HG03025 (cell line): ENCODE data around the gene IKZF5.

Source experiments
- ATAC-seq: cut with Tn5 transposase; IDR thresholded peaks from one replicate; pipeline ENCODE4 v1.9.1; 2021; ENCODE audit warnings: mild to moderate bottlenecking, moderate library complexity; ENCODE audit not compliant: unreplicated experiment, low FRiP score

The IKZF5 gene

GRCh38 chr10:123017421-123018165 is 9.0 kb upstream of the IKZF5 start:
- ATAC-seq = no peak

DNA sequence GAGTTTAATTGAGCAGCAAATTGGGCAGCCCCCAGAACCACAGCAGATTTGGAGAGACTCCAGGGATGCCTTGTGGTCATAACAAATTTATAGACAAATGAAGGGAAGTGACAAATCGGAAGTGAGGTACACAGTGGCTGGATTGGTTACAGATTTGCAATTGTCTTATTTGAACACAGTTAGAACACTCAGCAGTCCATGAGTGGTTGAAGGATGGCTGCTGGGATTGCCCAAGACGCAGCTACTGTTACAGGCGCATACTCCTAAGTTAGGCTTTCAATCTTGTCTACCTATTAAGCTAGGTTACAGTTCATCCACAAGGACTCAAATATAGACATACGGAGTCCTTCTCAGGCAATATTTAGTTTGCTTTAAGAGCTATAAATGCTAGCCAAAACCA is 7.6 kb upstream of the IKZF5 start:
- no peak for ATAC-seq

DNA sequence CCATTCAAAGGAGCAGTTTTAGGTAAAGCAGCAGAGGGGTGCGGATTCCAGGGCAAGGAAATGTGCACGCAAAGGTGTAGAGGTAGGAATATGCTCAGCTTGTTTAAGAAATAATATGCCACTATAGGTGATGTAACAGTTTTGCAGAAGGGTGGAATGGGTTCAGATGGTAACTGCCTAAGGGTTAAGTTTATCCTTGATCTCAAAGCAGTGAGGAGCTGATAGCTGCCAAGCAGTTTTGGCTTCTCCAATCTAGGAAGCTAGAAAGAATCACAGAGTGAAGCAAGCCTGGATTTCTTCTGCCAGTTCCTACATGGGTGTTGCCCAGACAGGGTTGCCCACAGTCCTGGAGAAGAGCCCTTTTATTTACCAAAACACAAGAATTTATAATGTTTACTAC is 6.2 kb upstream of the IKZF5 start:
- no peak for ATAC-seq

GRCh38 chr10:123013456-123014419 is 5.1 kb upstream of the IKZF5 start:
- ATAC-seq = no peak

DNA sequence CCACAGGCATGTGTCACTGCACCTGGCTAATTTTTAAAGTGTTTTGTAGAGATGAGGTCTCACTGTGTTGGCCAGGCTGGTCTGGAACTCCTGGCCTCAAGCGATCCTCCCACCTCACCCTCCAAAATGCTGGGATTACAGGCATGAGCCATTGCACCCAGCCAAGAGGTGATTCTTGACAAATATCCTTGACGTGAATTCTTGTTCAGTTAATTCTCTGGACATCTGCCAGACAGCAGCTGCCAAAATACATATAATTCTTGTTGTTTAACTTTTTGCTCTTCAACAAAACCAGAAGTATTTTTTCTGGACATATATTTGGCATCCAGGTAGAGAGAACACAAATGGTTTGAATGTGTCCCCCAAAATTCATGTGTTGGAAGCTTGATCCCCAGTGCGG is 3.4 kb upstream of the IKZF5 start:
- ATAC-seq = no peak

DNA sequence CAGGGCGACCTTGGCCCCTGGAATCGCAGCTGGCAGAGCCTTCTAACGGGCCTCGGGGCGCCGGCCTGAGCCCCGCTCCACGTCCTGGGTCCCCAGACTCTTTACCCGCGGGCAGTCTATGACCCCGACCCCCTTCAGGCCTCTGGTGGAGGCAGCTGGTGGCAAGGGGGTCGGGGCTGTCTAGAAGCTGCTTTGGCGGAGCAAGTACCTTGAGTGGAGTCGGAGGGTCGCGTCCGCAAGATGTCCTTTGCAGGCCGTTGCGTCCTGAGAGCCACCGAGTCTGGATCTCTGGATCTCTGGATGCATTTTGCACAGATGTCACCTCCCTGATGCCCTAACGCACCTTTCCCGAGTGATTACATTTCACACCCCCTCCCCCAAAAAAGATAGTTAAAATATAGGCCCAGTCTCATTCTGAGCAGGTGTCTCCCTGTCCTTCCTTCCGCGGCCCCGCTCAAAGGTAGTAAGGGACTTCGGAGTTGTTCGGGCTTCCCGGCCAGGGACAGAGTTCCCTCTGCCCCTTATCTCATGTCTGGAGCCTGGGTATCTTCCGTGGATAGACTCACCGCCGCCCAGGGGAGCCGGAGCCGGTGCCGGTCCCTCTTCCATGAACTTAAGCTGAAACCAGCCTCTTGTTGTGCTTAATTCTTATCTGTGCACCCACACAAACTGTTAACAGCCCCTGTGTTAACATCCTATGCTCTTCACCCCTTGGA is 668 bp upstream of the IKZF5 start:
- ATAC-seq = no peak

DNA sequence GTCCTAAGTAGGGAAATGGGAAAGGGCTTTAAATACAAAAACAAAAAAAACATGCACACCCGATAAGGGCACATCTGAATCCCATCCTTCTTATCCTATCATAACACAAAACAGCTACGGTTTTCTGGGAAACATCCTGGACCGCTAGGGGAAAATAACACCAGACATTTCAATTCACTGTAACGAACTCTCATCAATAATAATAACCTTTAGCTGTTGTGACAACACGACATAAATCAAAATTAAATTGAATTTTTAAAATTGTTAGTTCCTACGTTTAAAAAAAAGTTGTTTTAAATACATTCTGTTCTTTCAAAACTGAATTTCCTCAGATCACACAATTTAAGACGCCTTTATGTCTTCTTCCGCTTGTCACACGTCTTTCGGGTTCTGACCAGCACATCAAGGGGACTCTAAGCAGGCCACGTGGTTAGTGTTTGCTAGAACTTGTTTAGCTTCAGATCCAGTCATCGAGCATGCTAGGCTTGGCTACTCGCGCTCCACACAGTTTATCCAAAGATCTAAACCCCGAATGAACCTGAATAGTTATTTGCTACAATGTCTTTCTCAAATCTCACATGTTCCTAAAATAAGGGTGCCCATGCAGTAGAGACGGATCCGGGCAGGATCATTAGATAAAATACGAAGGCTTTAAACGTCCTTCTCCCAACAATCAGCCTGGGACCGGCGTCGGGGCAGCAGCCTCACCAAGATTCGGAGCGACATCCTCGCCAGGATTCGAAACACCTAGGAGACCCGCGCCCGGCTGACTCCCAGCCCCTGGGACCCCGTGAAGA is 839 bp downstream of the IKZF5 start:
- no peak for ATAC-seq

DNA sequence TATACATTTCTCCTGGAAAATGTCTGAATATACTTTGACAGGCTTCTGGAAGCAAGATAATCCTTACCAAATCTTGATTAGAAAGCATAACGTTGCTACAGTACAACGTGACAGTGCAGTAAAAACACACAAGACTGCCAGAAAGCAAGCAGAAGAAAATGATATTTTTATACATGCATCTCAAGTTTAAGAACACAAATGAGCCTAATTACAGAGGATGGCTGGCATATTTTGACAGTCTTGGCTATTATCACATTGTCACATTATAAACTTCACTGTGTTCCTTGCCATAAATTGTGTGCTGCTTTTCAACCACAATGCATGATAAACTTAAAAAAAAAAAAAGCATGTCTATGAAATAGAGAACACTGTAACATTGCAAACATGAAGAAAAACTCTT is 4.3 kb downstream of the IKZF5 start:
- no peak for ATAC-seq

DNA sequence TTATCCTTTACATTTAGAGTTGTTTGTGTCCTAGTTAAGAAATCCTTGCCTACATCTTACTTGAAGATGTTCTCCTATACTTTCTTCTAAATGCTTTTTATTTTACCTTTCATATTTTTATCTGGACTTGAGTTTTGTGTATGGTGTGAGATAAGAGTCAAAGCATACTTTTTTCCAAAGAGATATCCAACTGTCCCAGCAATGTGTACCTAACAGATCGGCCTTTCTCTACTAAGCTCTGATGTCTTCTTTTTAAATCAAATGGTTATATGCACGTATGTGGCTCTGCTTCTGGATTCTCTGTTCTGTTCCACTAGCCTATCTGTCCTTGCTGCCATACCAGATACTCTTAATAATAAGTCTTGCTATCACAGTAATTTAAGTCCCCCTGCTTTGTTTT is 7.2 kb downstream of the IKZF5 start:
- no peak for ATAC-seq

DNA sequence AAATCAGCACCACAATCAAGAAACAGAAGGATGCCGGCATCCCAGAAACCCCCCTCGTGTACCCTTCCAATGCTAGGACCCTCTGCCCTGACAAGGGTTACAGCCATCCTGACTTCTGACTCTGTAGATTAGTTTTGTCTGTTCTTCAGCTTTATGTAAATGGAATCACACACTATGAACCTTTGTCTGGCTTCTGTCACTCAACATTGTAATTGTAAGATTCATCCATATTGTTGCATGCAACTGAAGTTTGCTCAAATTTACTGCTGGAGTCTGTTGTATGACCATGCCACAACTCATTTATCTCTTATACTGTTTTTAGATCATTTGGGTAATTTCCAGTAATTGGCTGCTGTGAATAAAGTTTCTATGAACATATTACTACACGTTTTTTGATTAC is 8.4 kb downstream of the IKZF5 start:
- no peak for ATAC-seq

GRCh38 chr10:122999347-122999746 is 9.2 kb downstream of the IKZF5 start:
- no peak for ATAC-seq

DNA sequence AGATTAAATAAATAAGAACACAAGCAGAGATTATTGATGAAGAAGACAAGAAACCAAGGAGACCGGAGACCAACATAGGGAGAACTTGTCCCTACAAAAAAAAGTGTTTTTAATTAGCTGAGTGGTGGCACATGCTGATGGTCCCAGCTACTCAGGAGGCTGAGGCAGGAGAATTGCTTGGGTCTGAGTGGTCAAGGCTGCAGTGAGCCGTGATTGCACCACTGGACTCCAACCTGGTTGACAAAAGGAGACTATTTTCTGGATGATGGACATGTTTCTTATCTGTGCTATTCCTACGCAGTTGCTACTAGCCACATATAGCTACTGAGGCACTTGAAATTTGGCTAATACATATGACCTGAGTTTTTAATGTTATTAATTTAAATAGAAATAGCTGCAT is 9.7 kb downstream of the IKZF5 start:
- ATAC-seq = no peak

DNA sequence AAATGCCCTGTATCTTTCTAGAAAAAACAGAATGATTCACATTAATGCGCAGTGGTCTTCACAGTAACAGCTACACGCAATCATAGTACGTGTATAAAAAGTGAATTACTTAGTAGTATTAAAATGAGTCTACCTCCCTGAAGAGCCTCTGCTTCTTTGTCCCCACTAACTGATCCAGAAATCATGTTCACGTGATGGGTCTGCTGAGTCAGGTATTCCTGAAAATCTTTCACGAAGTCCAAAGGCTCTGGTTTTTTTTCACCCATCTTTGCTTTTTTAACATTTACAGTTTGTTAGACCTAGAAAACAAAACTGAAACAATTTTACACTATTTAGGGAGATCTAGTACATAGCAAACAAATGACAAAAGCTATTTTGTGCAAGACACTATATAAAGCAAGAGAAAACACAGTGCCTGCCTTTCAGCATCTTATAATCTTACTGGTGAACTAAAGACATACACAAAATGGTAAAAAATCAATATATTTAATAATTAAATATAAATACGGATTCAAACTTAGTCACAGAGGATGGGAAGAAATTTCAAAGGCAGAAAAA is 10.2 kb downstream of the IKZF5 start:
- ATAC-seq = no peak

- no peak for ATAC-seq
These were observed 10.7 kb downstream of the IKZF5 start for GRCh38 chr10:122997864-122998263.

GRCh38 chr10:122995936-122996335 is 12.7 kb downstream of the IKZF5 start:
- ATAC-seq = no peak

DNA sequence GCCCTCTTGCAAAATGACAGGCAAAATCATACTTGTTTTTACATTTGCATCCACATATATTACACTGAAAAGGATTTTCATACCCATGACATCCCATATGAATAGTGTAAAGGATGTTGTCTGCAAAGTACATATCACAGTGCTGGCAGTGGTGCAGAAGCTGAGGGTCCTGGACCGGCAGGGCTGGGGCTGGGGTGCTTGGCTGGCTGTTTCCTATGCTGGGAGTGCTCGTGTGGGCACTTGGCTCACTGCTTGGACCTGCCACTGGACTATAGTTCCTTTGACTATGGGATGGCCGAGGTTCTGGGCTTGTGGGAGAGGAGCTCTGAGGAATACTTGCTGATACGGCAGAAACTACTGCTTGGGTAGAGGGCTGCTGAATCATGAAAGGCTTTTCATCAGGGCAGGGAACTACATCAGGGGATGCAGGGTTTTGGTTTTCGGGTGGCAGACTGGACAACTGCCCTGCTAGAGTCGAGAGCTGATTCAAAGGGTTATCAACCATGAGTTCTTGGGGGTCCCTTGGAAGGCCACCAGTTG is 14.7 kb downstream of the IKZF5 start:
- no peak for ATAC-seq

- no peak for ATAC-seq
These were observed 16.5 kb downstream of the IKZF5 start for GRCh38 chr10:122992031-122992585.

DNA sequence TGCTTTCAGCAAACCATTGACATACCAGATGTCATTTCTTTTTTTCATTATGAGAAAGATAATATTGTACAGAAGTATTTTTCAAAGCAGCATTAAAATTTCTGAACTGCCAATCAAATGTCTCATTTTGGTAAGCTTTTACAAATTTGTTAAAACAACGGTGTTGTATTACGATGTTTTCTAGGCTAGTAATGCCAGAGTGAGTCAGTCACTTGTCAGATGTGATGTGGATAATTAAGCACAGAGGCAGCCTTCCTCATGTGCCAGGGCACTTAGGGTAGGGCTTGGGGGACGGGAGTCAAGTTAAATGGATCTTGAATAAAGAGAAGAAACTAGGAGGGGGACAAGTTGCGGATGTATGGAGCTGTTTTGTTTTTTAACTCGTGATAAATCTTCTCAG is 18.3 kb downstream of the IKZF5 start:
- ATAC-seq = no peak

GRCh38 chr10:122988501-122988900 is 20.1 kb downstream of the IKZF5 start:
- no peak for ATAC-seq
